HCT116 (cell line): ENCODE measurements around the gene IGF2R. TPM values are rescaled to one million over a fixed set of nuclear protein-coding genes. Genes with fewer than 3 reads are reported as not detected.

ENCODE experiments used
- ATAC-seq: fragments of 200-7000 bp; cut with Tn5 transposase; 2 replicates; pipeline ENCODE4 v1.9.1; 2020; ENCODE audit warnings: mild to moderate bottlenecking, moderate library complexity
- BruUV-seq: library from RNA; stranded (reverse); fragments of 400-500 nt; replicated peaks from 2 replicates; lab custom pipeline; 2021; lab: Mats Ljungman, UMichigan
- CTCF ChIA-PET: fragments of 300-600 bp; sonication (Branson Sonifier 250); formaldehyde crosslinking; loops from one replicate; lab custom pipeline; 2021; ENCODE audit warnings: antibody characterized with exemption; lab: Charles Lee
- POLR2A ChIA-PET: fragments of 300-600, 350-600 bp; sonication (Branson Sonifier 250); formaldehyde crosslinking; loops from one replicate; lab custom pipeline; 2021; ENCODE audit warnings: antibody characterized with exemption; lab: Charles Lee
- RAD21 ChIA-PET, 2 experiments: fragments of 300-600 bp; sonication (Branson Sonifier 250); formaldehyde crosslinking; loops; one replicate each; lab custom pipeline; 2023; ENCODE audit warnings: low total read pairs in 2 of 2; ENCODE audit not compliant: uncharacterized antibody in 2 of 2, unreplicated experiment in 2 of 2, low non-redundant PET in 1 of 2; lab: Charles Lee
- DNase-seq: peaks from one replicate; pipeline ENCODE4 v3.0.0-alpha.2; 2010; ENCODE audit warnings: low read depth, low spot score
- H2AFZ ChIP-seq: fragments of 200-600 bp; shearing (Covaris generic), sonication (generic); 2 replicates; pipeline ENCODE4 v1.6.1; 2017; ENCODE audit warnings: low read depth, mixed run types, mixed read lengths, antibody characterized with exemption, low read length; ENCODE audit not compliant: poor library complexity, severe bottlenecking
- H3K27ac ChIP-seq: 2 replicates; pipeline ENCODE4 v1.5.1; 2012; ENCODE audit warnings: low read depth, low read length
- H3K27me3 ChIP-seq: fragments of 200-600 bp; sonication (generic); 2 replicates; pipeline ENCODE4 v1.6.1; 2016; ENCODE audit warnings: mixed run types, low read length, mixed read lengths; ENCODE audit not compliant: insufficient read depth
- H3K36me3 ChIP-seq, 2 experiments: fragments of 200-500 bp in 1 of 2; fragments of 200-600 bp in 1 of 2; sonication (Bioruptor generic) in 1 of 2; sonication (generic) in 1 of 2; 2 replicates each; pipeline versions ENCODE4 v1.5.1 to v1.6.1; 2014 to 2016; ENCODE audit warnings: low read length in 2 of 2, inconsistent platforms in 1 of 2, mixed read lengths in 1 of 2, mixed run types in 1 of 2; ENCODE audit not compliant: insufficient read depth in 2 of 2, control insufficient read depth in 1 of 2
- H3K4me1 ChIP-seq, 2 experiments: fragments of 200-600 bp in 1 of 2; sonication (generic) in 1 of 2; 2 replicates each; pipeline versions ENCODE4 v1.5.1 to v1.6.1; 2012 to 2017; ENCODE audit warnings: low read length in 2 of 2, inconsistent platforms in 1 of 2, mild to moderate bottlenecking in 1 of 2, mixed read lengths in 1 of 2, mixed run types in 1 of 2, moderate library complexity in 1 of 2; ENCODE audit not compliant: insufficient read depth in 2 of 2, control insufficient read depth in 1 of 2
- H3K4me2 ChIP-seq: fragments of 200-600 bp; sonication (generic); 2 replicates; pipeline ENCODE4 v1.6.1; 2017; ENCODE audit warnings: mixed run types, low read length, mixed read lengths
- H3K4me3 ChIP-seq, 2 experiments: fragments of 200-600 bp in 1 of 2; sonication (generic) in 1 of 2; replicated peaks in 1 of 2; 2 replicates each; pipeline ENCODE4 v1.5.1; 2011 to 2016; ENCODE audit warnings: low read length in 2 of 2, control low read depth in 1 of 2, low read depth in 1 of 2, mild to moderate bottlenecking in 1 of 2, mixed read lengths in 1 of 2, mixed run types in 1 of 2
- H3K79me2 ChIP-seq: fragments of 200-600 bp; sonication (generic); 2 replicates; pipeline ENCODE4 v1.6.1; 2017; ENCODE audit warnings: mild to moderate bottlenecking, mixed run types, low read length, moderate library complexity, mixed read lengths; ENCODE audit not compliant: insufficient read depth
- H3K9ac ChIP-seq: fragments of 200-600 bp; sonication (generic); 2 replicates; pipeline ENCODE4 v1.6.1; 2016; ENCODE audit warnings: low read length, mixed read lengths
- H3K9me2 ChIP-seq: fragments of 200-600 bp; sonication (generic), shearing (Covaris generic); 2 replicates; pipeline ENCODE4 v1.6.1; 2017; ENCODE audit warnings: mixed run types, mild to moderate bottlenecking, moderate library complexity; ENCODE audit not compliant: insufficient read depth
- H3K9me3 ChIP-seq, 2 experiments: fragments of 200-500 bp in 1 of 2; fragments of 200-600 bp in 1 of 2; sonication (Bioruptor generic) in 1 of 2; sonication (generic) in 1 of 2; 2 replicates each; pipeline ENCODE4 v1.6.1; 2014 to 2017; ENCODE audit warnings: low read length in 2 of 2, mixed read lengths in 2 of 2, inconsistent platforms in 1 of 2, low read depth in 1 of 2, mild to moderate bottlenecking in 1 of 2, mixed run types in 1 of 2, moderate library complexity in 1 of 2; ENCODE audit not compliant: control insufficient read depth in 1 of 2, insufficient read depth in 1 of 2
- H4K20me1 ChIP-seq: fragments of 200-600 bp; sonication (generic), shearing (Covaris generic); 2 replicates; pipeline ENCODE4 v1.6.1; 2017; ENCODE audit warnings: mixed run types, mild to moderate bottlenecking, moderate library complexity; ENCODE audit not compliant: insufficient read depth
- CBX3 ChIP-seq: IDR thresholded peaks from 2 replicates; pipeline ENCODE4 v1.6.1; 2012; ENCODE audit warnings: low read depth
- EGR1 ChIP-seq: IDR thresholded peaks from 2 replicates; pipeline ENCODE4 v1.6.1; 2012; ENCODE audit warnings: low read depth
- ELF1 ChIP-seq: IDR thresholded peaks from 2 replicates; pipeline ENCODE4 v1.6.1; 2012; ENCODE audit warnings: low read depth, borderline replicate concordance
- EZH2 ChIP-seq: fragments of 200-600 bp; sonication (generic); IDR thresholded peaks from 2 replicates; pipeline ENCODE4 v1.6.1; 2017; ENCODE audit warnings: antibody characterized with exemption, mixed run types
- EZH2phosphoT487 ChIP-seq: fragments of 200-600 bp; IDR thresholded peaks from 2 replicates; pipeline ENCODE4 v1.6.1; 2018; ENCODE audit warnings: antibody characterized with exemption, borderline replicate concordance
- FOSL1 ChIP-seq: IDR thresholded peaks from 2 replicates; pipeline ENCODE4 v1.6.1; 2012; ENCODE audit warnings: low read depth
- JUND ChIP-seq: IDR thresholded peaks from 2 replicates; pipeline ENCODE4 v1.6.1; 2012
- MAX ChIP-seq: IDR thresholded peaks from 2 replicates; pipeline ENCODE4 v1.6.1; 2012
- POLR2AphosphoS5 ChIP-seq: IDR thresholded peaks from 2 replicates; pipeline ENCODE4 v1.6.1; 2011; ENCODE audit warnings: mild to moderate bottlenecking, low read depth, low read length, moderate library complexity
- REST ChIP-seq: IDR thresholded peaks from 2 replicates; pipeline ENCODE4 v1.6.1; 2012; ENCODE audit warnings: low read depth
- SIN3A ChIP-seq: IDR thresholded peaks from 2 replicates; pipeline ENCODE4 v1.6.1; 2012; ENCODE audit warnings: low read depth
- TCF7L2 ChIP-seq: IDR thresholded peaks from 2 replicates; pipeline ENCODE4 v1.7.0; 2011; ENCODE audit warnings: borderline replicate concordance, inconsistent platforms; ENCODE audit not compliant: insufficient read depth, insufficient read length; ENCODE audit errors: extremely low read depth
- ZBTB33 ChIP-seq: IDR thresholded peaks from 2 replicates; pipeline ENCODE4 v1.6.1; 2011; ENCODE audit warnings: mild to moderate bottlenecking, low read length, moderate library complexity; ENCODE audit not compliant: insufficient replicate concordance; ENCODE audit errors: extremely low read depth
- ZFX ChIP-seq: fragments of 450-650 bp; IDR thresholded peaks from 2 replicates; pipeline ENCODE4 v1.6.1; 2017
- ZNF274 ChIP-seq: fragments of 200-500 bp; sonication (Bioruptor generic); IDR thresholded peaks from 2 replicates; pipeline ENCODE4 v1.6.1; 2014; ENCODE audit warnings: mild to moderate bottlenecking, low read depth, low read length, inconsistent platforms
- intact Hi-C: fragments of 100-400 bp; cut with micrococcal nuclease; formaldehyde crosslinking; loops from 2 replicates; pipeline ENCODE4 v1.10.0; 2022
- total RNA-seq: library from RNA; stranded (reverse); gene quantifications from one replicate; pipeline ENCODE4 v1.2.1, GENCODE V29; 2021; ENCODE audit not compliant: unreplicated experiment

IGF2R gene
- total RNA-seq, 1 experiment from 2014 or later: 37.0 TPM

GRCh38 chr6:160095146-160095845 lies 126.4 kb downstream of the IGF2R start:
- H3K36me3 ChIP-seq: peaks cover under 1 to 18% of the 10 kb centered on the region in 2 experiments; a peak in 3 of 4 replicates
- TF ChIP-seq EGR1 (no peak), MAX (no peak), ZNF274 (no peak), POLR2AphosphoS5 (no peak), SIN3A (no peak), REST (no peak), ZBTB33 (no peak), TCF7L2 (no peak), JUND (no peak), EZH2 (no peak), ZFX (no peak), CBX3 (no peak), FOSL1 (no peak), EZH2phosphoT487 (no peak), ELF1 (no peak)

More at GRCh38 chr6:160095146-160095845, 126.4 kb downstream of the IGF2R start:
- H3K9ac ChIP-seq: no peak overlapping the region
- DNase-seq (no peak), ATAC-seq (no peak)
- no peaks in the 10 kb centered on the region for H4K20me1 ChIP-seq
- no peak overlapping the region for H3K4me3 ChIP-seq
- H3K27me3 ChIP-seq: no peaks in the 10 kb centered on the region
- no peak overlapping the region for H3K4me2 ChIP-seq
- H3K9me2 ChIP-seq: no peaks in the 10 kb centered on the region
- H3K79me2 ChIP-seq: no peaks in the 10 kb centered on the region
- POLR2A ChIA-PET: no interaction called here
- no peak overlapping the region for H2AFZ ChIP-seq
- no TSS peak for BruUV-seq
- CTCF ChIA-PET: interaction anchor here (1.2 kb wide), 1 partner anchor 360 kb away, joined by 3 read pairs; no protein-coding TSS in a partner anchor
- intact Hi-C loops: no loop called here
- RAD21 ChIA-PET: no interaction called here
- H3K9me3 ChIP-seq: no peaks in the 10 kb centered on the region
- no peaks in the 10 kb centered on the region for H3K4me1 ChIP-seq
- no peak overlapping the region for H3K27ac ChIP-seq
